ENCODE data around the gene SULT1C3.
"Not testable (repeated sequence)": the region's sequence is repeated elsewhere in the genome, so short reads cannot be mapped to it uniquely, and the experiment has no call there.

The SULT1C3 gene

DNA sequence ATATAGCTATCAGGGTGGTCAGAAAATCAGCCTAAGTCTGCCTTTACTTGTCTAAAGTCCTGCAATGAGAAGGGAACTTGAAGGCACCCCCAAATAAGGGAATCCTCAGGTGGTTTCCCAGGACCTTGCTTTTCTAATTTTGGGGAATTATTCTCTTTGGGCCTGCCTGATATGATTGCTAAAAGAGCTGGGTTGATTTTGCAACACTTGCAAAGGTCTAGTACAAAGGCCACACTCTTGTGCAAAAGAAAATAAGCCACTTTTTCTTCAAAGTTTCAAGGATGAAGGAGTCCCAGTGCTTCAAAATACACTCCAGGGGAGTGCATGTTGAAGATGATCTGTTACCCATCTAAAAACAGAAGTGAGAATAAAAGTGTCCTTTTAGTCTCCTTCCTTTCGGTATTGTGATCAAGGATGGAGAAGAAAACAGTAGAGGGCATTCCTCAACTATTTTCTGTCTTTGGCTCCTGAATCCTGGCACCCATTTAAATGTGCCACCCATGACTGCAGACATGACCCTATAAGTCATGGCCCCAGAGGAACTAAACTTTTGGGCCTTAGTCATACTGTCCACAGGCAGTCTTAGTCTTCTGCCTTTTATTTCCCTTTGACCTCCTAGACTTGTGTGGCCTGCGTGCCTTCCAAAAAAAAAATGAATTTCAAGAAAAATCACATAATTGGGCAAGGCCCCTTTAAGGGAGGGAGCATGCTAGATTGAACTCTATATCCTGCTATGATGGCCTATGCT, 5.1 kb downstream of the SULT1C3 start:
- DNase-seq (ENCODE audit: low read depth in 3 of 3), result no peak

DNA sequence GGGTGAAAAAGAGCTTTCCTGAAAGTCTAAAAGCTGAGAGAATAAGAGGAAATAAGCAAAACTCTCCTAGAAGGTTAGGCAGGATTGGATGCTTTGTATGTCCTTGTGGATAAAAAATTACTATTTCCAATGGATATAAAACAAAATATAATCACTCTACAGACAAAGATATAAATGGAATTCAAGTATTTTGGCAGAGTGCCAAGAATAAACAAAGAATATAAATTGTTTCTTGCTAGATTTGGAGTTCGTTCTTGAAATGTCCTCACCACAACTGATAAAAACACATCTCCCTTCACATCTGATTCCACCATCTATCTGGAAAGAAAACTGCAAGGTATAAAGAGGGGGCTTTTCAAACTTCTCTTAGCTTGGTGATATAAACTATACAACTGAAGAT, 13.3 kb downstream of the SULT1C3 start:
- DNase-seq (ENCODE audit: low read depth in 3 of 3), result no peak

- DNase-seq (ENCODE audit: low read depth in 3 of 3), result no peak
Observed at GRCh38 chr2:108257757-108258331, 18.1 kb downstream of the SULT1C3 start.

- DNase-seq (ENCODE audit: low read depth in 3 of 3), result no peak
Observed at GRCh38 chr2:108260773-108261172, 21.0 kb downstream of the SULT1C3 start.

- DNase-seq (ENCODE audit: low read depth in 3 of 3), result no peak
Observed at GRCh38 chr2:108262036-108262435, 22.3 kb downstream of the SULT1C3 start.

GRCh38 chr2:108263401-108263800, 23.6 kb downstream of the SULT1C3 start:
- DNase-seq (ENCODE audit: low read depth in 3 of 3), result no peak

DNA sequence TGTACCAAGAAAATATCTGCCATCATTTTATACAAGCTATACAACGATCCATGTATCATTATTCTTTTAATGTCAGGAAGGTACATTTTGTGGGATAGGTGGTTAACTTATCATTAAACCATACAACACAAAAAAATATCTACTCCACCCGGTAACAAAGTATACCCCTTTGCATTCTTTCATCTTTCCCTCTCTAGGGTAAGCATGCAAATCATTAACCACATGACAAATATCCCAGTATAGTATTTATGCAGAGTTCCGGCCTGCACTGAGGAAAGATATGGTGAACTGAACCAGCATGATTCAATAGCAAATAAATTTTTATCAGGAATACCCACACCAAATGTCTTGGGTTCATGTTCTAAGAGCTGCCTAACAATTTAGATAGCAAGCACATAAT, 26.4 kb downstream of the SULT1C3 start:
- no peak for DNase-seq (ENCODE audit: low read depth in 3 of 3)

DNA sequence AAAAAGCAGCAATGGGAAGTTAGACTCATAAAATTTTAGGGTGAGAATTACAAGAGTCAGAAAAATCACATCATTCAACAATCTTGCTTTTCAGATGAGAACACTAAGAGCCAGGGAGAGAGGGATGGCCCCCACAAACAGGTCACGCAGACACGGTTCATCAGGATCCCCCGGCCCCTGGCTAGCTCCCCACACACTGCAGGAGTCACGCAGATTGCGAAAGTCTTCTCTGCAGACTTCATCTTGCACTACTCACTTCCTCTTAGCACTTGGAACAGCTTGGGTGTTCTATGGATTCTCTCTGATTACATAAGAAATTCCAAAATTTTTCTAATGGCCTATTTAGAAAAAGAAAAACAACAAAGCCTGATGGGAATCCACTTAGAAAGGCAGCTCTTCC, 27.3 kb downstream of the SULT1C3 start:
- no peak for DNase-seq (ENCODE audit: low read depth in 3 of 3)

DNA sequence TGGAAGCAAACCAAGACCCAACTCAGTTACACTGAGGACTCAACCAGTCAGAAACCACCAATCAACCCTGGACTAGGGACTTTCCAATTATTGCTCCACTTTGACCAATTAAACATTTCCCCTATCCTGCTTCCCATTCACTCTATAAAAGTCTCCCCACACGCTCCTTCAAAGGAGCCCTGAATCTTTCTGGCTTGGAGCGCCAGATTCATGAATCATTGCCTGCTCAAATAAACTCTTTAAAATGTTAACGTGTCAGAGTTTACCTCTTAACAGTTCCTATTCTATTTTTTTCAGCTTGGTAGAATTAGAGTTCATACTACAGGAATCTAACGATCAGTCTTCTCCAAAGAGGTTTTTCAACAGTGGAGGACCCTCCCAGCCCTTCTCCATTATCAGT, 28.2 kb downstream of the SULT1C3 start:
- DNase-seq (ENCODE audit: low read depth in 3 of 3), result no peak

DNA sequence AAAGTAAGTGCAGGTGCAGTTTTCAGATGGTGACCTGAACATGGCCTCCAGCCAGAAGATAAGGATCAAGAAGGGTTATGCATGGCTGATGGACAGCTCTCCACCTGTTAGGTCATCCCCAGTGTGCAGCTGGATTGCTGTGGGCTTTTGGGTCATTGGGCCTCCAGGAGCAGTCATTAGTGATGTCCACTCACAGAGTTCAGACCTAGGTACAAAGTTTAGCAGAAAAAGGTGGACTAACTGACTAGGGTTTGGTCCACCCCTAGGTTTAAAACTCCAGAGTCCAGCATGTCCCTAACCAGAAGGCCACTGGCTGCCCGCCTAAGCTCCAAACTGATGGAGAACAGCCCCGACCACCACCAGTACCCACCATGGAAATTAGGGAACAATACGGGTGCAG, 30.6 kb downstream of the SULT1C3 start:
- DNase-seq (ENCODE audit: low read depth in 3 of 3), result no peak

DNA sequence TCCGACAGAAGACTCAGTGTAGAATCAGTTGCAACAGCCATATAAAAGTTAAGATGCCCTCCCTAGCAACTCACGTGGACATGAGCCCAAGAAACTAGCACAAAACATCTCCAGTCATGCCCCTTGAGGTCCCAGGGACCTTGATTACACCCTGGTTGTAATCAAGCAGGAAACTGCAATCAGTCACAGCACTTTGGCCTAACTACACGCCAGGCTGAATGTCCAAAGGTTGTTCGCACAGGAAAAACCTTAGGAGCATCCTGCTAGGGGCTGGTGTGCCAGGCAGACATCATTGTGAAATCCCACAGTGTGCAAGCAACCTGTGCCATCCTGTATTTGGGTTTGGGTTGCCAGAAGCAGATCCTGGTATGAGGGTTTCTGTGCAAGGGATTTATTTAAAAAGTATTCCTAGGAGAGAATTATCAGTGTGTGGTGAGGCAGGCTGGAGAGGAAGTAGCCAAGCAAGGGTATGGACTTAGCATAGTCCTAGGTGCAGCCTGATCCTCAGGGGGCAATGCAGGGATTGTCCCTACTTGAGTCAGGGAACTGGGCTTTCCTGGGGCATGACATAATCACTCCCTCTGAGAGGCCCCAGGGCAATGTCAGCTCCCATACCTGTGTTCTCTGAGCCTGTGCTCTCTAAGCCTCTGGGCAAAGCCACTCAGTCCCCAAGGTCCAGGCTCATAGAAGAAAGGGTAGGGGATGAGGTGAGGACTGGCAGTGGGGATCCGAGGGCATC, 31.2 kb downstream of the SULT1C3 start:
- DNase-seq (ENCODE audit: low read depth in 3 of 3), result no peak

- DNase-seq (ENCODE audit: low read depth in 3 of 3), result no peak
Observed at GRCh38 chr2:108271691-108272253, 32.0 kb downstream of the SULT1C3 start.

DNA sequence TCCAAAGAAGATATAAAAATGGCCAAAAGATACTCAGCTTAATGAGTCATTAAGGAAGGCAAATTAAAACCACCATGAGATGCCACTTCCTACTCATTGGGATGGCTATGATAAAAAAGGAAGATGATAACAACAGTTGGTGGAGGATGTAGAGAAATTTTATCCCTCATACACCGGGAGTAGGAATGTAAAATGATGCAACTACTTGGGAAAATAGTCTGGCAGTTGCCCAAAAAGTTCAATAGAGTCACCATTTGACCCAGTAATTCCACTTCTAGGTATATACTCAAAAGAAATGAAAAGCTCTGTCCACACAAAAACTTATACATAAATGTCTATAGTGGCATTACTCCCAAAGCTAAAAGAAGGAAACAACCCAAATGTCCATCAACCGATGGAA, 38.9 kb downstream of the SULT1C3 start:
- no peak for DNase-seq (ENCODE audit: low read depth in 3 of 3)

GRCh38 chr2:108279468-108279867, 39.7 kb downstream of the SULT1C3 start:
- no peak for DNase-seq (ENCODE audit: low read depth in 3 of 3)

GRCh38 chr2:108280466-108280865, 40.7 kb downstream of the SULT1C3 start:
- DNase-seq (ENCODE audit: low read depth in 3 of 3), result no peak

DNA sequence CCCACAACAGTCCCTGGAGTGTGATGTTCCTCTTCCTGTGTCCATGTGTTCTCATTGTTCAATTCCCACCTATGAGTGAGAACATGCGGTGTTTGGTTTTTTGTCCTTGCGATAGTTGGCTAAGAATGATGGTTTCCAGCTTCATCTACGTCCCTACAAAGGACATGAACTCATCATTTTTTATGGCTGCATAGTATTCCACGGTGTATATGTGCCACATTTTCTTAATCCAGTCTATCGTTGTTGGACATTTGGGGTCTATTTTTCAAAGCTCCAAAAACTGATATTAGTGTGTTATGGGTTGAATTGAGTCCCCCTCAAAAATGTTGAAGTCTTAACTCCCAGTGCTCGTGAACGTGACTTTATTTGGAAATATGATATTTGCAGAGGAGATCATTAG, 44.8 kb downstream of the SULT1C3 start:
- DNase-seq (ENCODE audit: low read depth in 3 of 3), result not testable (repeated sequence)

DNA sequence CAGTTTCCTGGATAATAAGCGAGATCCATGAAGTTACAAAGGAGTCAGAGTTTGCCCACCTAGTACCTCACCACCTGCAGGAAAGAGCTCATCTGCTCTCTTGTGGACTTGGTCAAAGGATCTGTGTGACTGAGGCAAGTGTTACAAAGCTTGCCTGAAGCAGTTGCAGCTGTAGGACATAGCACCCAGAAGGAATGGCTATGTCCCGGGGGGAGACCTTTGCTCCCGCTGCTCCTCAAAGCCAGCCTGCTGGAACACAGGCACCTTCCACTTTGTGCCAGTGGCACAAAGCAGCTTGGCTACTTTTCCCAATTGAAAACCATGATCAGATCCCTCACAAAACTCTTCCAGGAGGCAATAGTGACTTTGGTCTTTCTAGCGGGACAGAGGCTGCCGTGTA, 45.8 kb downstream of the SULT1C3 start:
- DNase-seq (ENCODE audit: low read depth in 3 of 3), result no peak

- no peak for DNase-seq (ENCODE audit: low read depth in 3 of 3)
Observed at GRCh38 chr2:108287169-108287568, 47.4 kb downstream of the SULT1C3 start.

- DNase-seq (ENCODE audit: low read depth in 3 of 3), result no peak
Observed at GRCh38 chr2:108288534-108289106, 48.9 kb downstream of the SULT1C3 start, which contains the start of gene SULT1C2. Gene SULT1C2, plus strand, starts transcription at chr2:108288895. Its CDS starts 4,773 bp downstream, at chr2:108293668.

GRCh38 chr2:108293850-108294249, 54.1 kb downstream of the SULT1C3 start:
- no peak for DNase-seq (ENCODE audit: low read depth in 3 of 3)

GRCh38 chr2:108297436-108298141, 57.8 kb downstream of the SULT1C3 start:
- no peak for DNase-seq (ENCODE audit: low read depth in 3 of 3)

GRCh38 chr2:108301558-108301957, 61.8 kb downstream of the SULT1C3 start:
- no peak for DNase-seq (ENCODE audit: low read depth in 3 of 3)
